GM12801 (cell line): ENCODE measurements around the gene IL22RA1.

Source experiments
- TF ChIP-seq, protein P1 (sequence below): IDR thresholded peaks from one replicate; pipeline ENCODE4 v1.5.1; 2011; ENCODE audit warnings: control low read depth; ENCODE audit not compliant: insufficient read length; ENCODE audit errors: extremely low read depth

Gene IL22RA1

DNA sequence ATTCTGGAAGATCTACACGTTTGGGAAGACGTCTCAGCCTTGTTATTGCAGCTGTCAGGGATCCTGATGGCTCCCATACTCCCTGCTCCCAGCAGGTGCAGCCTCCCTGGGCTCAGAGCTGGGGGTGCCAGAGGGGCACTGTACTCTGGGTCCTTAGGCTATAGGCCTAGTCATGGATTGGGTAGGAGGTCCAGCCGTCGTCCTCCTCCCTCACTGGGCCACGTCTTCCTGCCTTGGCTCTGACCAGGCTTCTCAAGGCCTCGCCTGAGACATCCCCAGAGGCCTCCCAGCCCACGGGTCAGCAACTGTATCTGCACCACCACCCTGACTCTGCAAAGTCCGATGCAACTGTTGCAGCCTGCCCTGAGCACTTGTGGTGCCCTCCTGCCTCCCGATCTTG, 49.2 kb downstream of the IL22RA1 start:
- TF ChIP-seq, protein P1, sequence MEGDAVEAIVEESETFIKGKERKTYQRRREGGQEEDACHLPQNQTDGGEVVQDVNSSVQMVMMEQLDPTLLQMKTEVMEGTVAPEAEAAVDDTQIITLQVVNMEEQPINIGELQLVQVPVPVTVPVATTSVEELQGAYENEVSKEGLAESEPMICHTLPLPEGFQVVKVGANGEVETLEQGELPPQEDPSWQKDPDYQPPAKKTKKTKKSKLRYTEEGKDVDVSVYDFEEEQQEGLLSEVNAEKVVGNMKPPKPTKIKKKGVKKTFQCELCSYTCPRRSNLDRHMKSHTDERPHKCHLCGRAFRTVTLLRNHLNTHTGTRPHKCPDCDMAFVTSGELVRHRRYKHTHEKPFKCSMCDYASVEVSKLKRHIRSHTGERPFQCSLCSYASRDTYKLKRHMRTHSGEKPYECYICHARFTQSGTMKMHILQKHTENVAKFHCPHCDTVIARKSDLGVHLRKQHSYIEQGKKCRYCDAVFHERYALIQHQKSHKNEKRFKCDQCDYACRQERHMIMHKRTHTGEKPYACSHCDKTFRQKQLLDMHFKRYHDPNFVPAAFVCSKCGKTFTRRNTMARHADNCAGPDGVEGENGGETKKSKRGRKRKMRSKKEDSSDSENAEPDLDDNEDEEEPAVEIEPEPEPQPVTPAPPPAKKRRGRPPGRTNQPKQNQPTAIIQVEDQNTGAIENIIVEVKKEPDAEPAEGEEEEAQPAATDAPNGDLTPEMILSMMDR, result no peak

DNA sequence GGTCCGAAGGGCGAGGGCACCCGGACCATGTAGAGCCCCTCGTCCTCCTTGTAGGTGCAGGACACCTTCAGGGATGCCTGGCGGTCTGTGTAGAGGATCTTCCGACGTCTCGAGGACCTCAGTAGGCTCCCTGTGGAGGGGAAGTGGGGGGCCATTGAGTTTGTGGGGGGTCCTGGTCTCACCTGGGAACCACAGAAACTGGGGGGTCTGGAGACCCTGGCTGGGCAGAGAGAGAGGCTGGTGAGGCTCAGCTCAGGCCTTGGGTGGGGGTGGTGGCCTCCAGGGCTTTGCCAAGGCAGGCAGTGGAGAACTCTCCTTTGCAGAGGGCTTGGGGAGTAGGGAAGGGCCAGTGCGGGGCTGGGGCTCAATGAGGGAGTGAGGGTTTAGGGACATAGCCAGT, 50.0 kb downstream of the IL22RA1 start:
- TF ChIP-seq, protein P1, result no peak

DNA sequence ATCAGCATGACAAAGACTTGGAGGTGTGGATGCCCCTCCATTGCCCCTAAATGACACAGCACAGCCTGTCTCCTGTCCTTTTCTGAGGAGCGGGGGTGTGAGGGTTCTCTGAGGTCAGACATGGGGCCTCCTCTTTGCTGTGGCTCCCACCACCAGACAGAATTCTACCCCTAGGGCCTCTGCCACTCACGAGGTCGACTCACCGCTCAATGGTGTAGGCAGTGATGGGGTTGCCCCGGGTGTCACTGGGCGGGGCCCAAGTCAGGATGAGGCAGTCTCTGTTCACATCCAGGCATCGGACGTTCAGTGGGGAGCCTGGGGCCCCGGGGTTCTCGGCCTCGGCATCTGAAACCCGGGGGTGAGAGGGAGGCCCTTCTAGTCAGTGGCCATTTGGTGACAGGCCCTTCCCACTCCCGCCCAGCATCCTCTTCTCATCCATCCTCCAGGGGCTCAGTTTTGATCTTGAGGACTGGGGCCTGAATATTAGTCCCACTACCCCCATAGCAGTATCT, 50.9 kb downstream of the IL22RA1 start:
- TF ChIP-seq, protein P1, result no peak

DNA sequence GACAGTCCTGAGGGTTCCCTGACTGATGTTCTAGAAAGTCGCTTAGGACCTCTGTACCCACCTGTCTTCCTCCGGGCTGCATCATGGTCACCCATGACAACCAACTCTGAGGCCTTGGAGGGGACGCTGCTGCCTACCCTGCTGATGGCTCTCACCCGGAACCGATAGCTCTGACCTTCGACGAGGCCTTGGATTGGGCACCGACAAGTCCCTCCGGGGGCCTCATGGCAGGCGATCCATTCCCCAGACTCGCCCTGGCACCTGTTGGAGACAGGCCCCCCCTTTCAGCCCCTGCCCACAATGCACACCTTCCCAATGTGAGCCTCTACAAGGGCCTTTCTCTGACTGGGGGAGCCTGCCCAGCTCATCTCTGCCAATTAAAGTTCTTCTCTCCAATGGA, 52.2 kb downstream of the IL22RA1 start:
- TF ChIP-seq, protein P1, result no peak

DNA sequence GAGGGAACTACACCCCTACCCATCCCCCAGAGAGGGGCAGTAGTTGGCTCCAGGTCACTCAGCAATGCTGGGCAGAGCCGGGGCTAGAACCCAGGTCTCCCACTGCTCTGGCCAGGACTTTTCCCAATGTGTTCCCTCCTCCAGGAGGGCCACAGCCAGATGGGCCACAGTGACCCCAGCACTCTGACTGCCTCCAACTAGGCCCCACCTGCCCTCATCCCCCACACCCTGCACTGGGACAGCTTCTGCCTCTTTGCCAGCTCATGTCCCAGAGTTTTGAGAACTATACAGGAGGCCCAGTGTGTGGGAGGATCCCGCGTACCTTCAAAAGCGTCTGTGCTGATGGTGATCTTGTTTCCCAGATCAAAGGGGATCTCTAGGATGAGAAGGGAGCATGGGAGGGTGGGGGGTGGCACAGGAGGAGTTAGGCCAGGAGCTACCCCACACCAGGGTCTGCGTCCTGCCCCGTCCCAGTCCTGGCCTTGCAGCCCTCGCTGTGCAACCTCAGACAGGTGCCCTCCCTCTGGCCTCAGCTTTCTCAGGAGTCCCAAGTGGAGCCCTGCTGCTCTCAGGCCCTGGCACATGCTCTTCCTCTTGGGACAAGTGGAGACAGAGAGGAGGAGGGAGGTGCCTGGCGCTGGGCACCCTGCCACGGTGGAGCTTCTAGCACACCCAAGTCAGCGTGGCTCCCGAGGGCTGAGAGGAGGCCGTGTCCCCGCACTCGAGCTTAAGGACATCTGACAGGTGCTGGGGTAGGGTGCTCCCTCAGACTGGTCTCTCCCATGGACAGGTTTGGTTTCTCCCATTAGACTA, 53.0 kb downstream of the IL22RA1 start:
- TF ChIP-seq, protein P1, result no peak

DNA sequence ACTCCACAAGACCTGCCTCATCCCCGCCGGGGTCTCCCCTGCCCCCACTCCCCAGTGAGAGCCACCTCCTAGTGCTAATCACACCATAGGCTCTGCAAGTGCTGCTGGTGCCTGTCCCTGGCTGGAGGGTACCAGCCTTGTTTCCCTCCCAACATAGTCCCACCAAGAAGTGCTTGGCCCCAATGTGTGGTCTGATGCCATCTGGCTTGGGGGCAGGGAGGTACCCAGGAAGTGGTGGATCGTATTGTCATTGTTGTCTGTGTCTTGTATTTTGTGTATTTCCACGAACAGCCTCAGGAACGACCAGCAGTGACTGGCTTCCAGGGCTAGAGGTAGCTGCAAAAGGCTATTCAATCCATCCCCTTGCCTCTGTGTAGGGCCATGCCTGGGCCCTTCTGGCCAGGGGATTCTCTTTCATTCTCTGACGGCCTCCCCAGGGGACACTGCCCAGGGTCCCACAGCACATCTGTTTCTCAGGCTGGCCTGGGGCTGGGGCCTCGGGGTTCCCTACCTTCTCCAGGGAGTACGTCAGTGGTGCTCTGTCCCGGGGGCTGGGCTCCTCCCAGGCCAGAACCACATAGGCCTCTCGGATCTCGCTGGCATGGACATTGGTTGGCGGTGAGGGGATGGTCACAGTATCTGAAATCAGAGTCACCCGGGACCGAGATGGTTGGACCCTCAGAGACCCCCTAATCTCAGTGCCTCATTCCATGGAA, 53.8 kb downstream of the IL22RA1 start:
- TF ChIP-seq, protein P1, result no peak

DNA sequence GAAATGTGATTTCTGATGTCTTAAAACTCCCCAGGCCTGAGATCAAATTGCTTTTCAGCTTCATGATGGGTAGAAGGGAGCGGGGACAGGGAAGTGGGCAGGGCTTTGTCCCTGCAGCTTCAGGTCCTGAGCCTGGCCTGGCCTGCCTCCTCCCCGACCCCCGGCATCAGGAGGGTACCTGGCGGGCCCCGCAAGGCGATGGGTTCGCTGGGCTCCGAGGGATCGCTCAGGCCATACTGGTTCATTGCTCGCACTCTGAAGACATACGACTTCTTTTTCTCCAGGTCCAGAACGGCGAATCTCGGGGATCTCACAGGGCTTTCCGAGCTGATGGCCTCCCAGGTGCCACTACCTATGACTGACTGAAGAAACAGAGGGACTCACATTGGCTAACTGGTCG, 56.5 kb downstream of the IL22RA1 start:
- TF ChIP-seq, protein P1, result no peak
